HepG2 (cell line): Measurements from ENCODE around the gene BPIFB2. TPM values are rescaled to one million over a fixed set of nuclear protein-coding genes. Genes with fewer than 3 reads are reported as not detected.
A peak's percentile ranks its signal among the peaks of the same experiment; 100 is the strongest.

Source experiments
- ATF3 ChIP-seq: sonication (generic); formaldehyde crosslinking; IDR thresholded peaks from 2 replicates; pipeline ENCODE4 v1.4.0; 2020; ENCODE audit warnings: missing genetic modification reagents
- ATF4 ChIP-seq, 2 experiments: fragments of 450-650 bp in 1 of 2; sonication (generic) in 1 of 2; formaldehyde crosslinking; IDR thresholded peaks; 2 replicates each; pipeline versions ENCODE4 v1.5.0 to v1.8.0; 2020 to 2022; ENCODE audit warnings: mild to moderate bottlenecking in 1 of 2, missing genetic modification reagents in 1 of 2
- BHLHE40 ChIP-seq: IDR thresholded peaks from 2 replicates; pipeline ENCODE4 v1.6.1; 2011; ENCODE audit warnings: low read length, improper control_type of control experiment
- HDAC1 ChIP-seq: sonication (generic); formaldehyde crosslinking; IDR thresholded peaks from 2 replicates; pipeline ENCODE4 v1.5.1; 2020; ENCODE audit warnings: mild to moderate bottlenecking, missing genetic modification reagents
- HMG20A ChIP-seq: IDR thresholded peaks from 2 replicates; pipeline ENCODE4 v1.6.1; 2016; ENCODE audit warnings: borderline replicate concordance
- KAT8 ChIP-seq: IDR thresholded peaks from 2 replicates; pipeline ENCODE4 v1.6.1; 2016; ENCODE audit warnings: missing genetic modification reagents, missing compliant biosample characterization
- MED8 ChIP-seq: sonication (generic); formaldehyde crosslinking; IDR thresholded peaks from 2 replicates; pipeline ENCODE4 v1.8.1; 2023; ENCODE audit warnings: mild to moderate bottlenecking, missing genetic modification reagents; ENCODE audit not compliant: insufficient replicate concordance
- REPIN1 ChIP-seq: sonication (generic); formaldehyde crosslinking; IDR thresholded peaks from 2 replicates; pipeline ENCODE4 v1.8.0; 2022; ENCODE audit warnings: missing genetic modification reagents, low read depth, mild to moderate bottlenecking, borderline replicate concordance
- RXRA ChIP-seq: sonication (generic); formaldehyde crosslinking; IDR thresholded peaks from 2 replicates; pipeline ENCODE4 v1.5.1; 2020; ENCODE audit warnings: missing genetic modification reagents
- TAF1 ChIP-seq: sonication (generic); formaldehyde crosslinking; IDR thresholded peaks from 2 replicates; pipeline ENCODE4 v1.4.0; 2020; ENCODE audit warnings: missing genetic modification reagents
- TBL1XR1 ChIP-seq: fragments of 150-350 bp; IDR thresholded peaks from 2 replicates; pipeline ENCODE4 v1.6.1; 2014; ENCODE audit warnings: borderline replicate concordance, low read length; ENCODE audit not compliant: partially characterized antibody
- ZNF318 ChIP-seq: sonication (generic); formaldehyde crosslinking; IDR thresholded peaks from 2 replicates; pipeline ENCODE4 v1.4.0; 2020; ENCODE audit warnings: mild to moderate bottlenecking, missing genetic modification reagents
- ZNF609 ChIP-seq: sonication (generic); formaldehyde crosslinking; IDR thresholded peaks from 2 replicates; pipeline ENCODE4 v1.4.0; 2020; ENCODE audit warnings: mild to moderate bottlenecking, missing genetic modification reagents, borderline replicate concordance
- polyA plus RNA-seq, 8 experiments: library from polyadenylated mRNA; depleted of rRNA in 3 of 8; stranded (reverse) in 7 of 8; unstranded in 1 of 8; fragments of >200 nt; fragmentation: Illumina TruSeq in 4 of 8; extraction: Trizol in 4 of 8; gene quantifications; 2 replicates each; pipeline versions ENCODE4 v1.2.1 to v1.2.3, GENCODE V29; 2011 to 2016; ENCODE audit warnings: low read depth in 4 of 8, missing spikeins in 1 of 8, mixed read lengths in 1 of 8; ENCODE audit not compliant: insufficient read depth in 1 of 8
- total RNA-seq, 5 experiments: library from RNA; depleted of rRNA; stranded (reverse); fragments of >200 nt; fragmentation: Illumina TruSeq; extraction: Trizol; gene quantifications; 2 replicates each; pipeline ENCODE4 v1.2.3, GENCODE V29; 2016; ENCODE audit warnings: low read depth in 1 of 5

The BPIFB2 gene
- total and polyA plus RNA-seq, 2 of the 13 experiments (the other 11 are each of a cell fraction or from before 2014, with no cell fraction given) = 54.5 to 902 TPM

GRCh38 chr20:32975698-32976674 lies 31.5 kb upstream of the BPIFB2 start (continued):
- TF ChIP-seq ZNF318 (no peak), REPIN1 (CRISPR knock-in tag) (no peak), ATF3 (CRISPR knock-in tag) (no peak), BHLHE40 (peak; percentile 93), TAF1 (CRISPR knock-in tag) (peak; percentile 44; the same call in 1 of the 2 replicates), HMG20A (CRISPR knock-in tag) (peak; percentile 27; the same call in 1 of the 2 replicates), TBL1XR1 (no peak), HDAC1 (CRISPR knock-in tag) (peak; percentile 35; the same call in 1 of the 2 replicates), MED8 (CRISPR knock-in tag) (no peak), KAT8 (CRISPR knock-in tag) (peak; percentile 35; the same call in 1 of the 2 replicates), ZNF609 (no peak), RXRA (CRISPR knock-in tag) (peak; percentile 64), ATF4 (CRISPR knock-in tag; IDR thresholded peaks at IDR 0.05) (no peak)
